KBM-7 (cell line): Measurements from ENCODE around the gene CRYAB.
A peak's percentile ranks its signal among the peaks of the same experiment; 100 is the strongest.
"Not testable (repeated sequence)": the region's sequence is repeated elsewhere in the genome, so short reads cannot be mapped to it uniquely, and the experiment has no call there.

Experiments used
- DNase-seq: peaks from one replicate; pipeline ENCODE4 v3.0.0-alpha.2; 2015
- in situ Hi-C: fragments of 300-500 bp; cut with MboI; formaldehyde crosslinking; loops from 2 replicates; pipeline ENCODE4 v1.14.3; 2020; ENCODE audit warnings: low sequenced_read_pairs, low pct_unique_long_range_greater_than_20kb, mixed read lengths

The CRYAB gene

DNA sequence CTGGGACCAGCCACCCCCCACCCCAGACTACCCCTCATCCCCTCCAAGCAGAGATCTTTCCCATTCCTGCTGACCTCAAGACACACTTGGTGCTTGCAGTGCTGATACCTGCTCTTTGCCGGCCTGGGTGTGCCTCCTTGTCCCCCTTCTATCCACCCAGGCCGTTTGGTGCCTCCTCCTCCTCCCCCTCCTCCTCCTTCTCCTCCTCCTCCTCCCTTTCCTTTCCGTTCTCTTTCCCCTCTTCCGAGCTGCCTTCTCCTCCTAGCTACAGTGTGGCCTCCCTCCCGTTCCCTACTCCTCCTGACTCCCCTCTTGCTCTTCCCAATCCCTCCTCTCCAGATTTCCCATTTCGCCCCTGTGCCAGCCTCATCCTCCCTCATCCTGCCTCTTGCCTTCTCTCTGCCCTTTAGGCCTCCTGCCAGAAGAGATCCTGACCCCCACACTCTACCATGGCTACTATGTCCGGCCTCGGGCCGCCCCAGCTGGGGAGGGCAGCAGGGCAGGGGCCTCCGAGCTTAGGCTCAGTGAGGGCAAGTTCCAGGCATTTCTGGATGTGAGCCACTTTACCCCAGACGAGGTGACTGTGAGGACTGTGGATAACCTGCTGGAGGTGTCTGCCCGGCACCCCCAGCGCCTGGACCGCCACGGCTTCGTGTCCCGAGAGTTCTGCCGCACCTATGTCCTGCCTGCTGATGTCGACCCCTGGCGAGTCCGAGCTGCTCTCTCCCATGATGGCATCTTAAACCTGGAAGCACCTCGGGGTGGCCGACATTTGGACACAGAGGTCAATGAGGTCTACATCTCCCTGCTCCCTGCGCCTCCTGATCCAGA, 1.7 kb upstream of the CRYAB start:
- in situ Hi-C loops = no loop called here
- no peak for DNase-seq

DNA sequence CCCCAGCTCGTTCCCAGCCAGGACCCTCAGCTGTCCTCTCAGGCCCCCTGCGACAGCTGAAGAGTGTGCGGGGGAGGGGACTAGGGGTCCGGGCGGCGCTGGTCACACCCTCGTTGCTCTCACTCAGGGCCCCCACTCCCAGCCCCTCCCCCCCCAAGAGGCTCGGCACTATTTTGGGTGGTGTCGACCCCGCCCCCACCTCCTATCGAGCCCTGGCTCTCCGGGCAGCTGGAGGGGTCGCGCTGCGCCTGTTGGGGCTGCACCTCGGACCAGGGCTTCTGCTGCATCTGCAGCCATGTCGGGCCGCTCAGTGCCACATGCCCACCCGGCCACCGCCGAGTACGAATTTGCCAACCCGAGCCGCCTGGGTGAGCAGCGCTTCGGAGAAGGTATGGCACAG, 965 bp upstream of the CRYAB start, which contains the start of gene HSPB2:
Gene HSPB2, plus strand, starts transcription at position 200 of the 400 bp plus-strand sequence. Its CDS starts 96 bp downstream, at position 296.
- no peak for DNase-seq
- in situ Hi-C loops = no loop called here

- DNase-seq = no peak
- in situ Hi-C loops = no loop called here
Observed at GRCh38 chr11:111910676-111911562, 651 bp downstream of the CRYAB start.

GRCh38 chr11:111909378-111909777, 2.2 kb downstream of the CRYAB start:
- in situ Hi-C loops = no loop called here
- DNase-seq = no peak

- in situ Hi-C loops = no loop called here
- DNase-seq = no peak
Observed at GRCh38 chr11:111908639-111909305, 2.8 kb downstream of the CRYAB start.

- DNase-seq = no peak
- in situ Hi-C loops = no loop called here
Observed at GRCh38 chr11:111906680-111907079, 4.9 kb downstream of the CRYAB start.

DNA sequence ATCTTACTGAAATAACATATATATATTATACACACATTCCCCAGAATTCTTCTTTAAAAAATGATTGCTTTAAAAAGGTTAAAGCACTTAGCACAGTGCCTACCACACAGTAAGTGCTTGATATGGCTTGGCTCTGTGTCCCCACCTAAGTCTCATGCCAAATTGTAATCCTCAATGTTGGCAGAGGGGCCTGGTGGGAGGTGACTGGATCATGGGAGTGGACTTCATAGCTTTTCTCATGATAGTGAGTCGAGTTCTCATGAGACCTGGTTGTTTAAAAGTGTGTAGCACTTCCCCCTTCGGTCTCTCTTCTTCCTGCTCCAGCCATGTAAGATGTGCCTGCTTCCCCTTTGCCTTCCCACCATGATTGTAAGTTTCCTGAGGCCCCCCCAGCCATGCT, 6.2 kb downstream of the CRYAB start:
- in situ Hi-C loops = no loop called here
- DNase-seq = no peak

DNA sequence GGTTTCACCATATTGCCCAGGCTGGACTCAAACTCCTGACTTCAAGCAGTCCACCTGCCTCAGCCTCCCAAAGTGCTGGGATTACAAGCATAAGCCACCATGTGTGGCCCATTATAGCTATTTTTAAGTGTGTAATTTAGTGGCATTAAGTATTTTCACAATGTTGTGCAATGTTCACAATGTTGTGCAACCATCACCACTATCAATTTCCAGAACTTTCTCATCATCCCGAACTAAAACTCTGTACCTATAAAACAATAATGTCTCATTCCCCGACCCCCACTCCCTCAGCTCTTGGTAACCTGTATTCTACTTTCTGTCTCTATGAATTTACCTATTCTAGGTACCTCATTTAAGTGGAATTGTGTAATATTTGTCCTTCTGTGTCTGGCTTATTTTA, 24.7 kb downstream of the CRYAB start:
- in situ Hi-C loops = no loop called here
- no peak for DNase-seq

DNA sequence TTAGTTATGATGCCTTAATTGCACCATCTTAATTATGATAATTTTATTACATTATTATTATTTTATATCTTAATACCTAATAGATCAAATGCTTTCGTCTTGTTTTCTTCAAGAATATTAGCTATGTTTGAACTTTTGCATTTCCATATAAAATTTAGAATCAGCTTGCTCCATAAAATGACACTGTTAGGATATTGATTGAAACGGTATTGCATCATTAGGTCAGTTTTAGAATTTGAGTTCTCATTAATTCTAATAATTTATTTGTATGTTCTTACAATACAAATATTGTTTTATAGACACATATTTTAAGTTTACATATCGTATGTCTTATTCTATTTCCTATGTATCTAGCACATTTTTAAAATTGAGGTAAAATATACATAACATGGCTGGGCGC, 25.5 kb downstream of the CRYAB start:
- in situ Hi-C loops = no loop called here
- DNase-seq = no peak

- in situ Hi-C loops, DNase-seq: not testable (repeated sequence)
Observed at GRCh38 chr11:111885053-111885452, 26.5 kb downstream of the CRYAB start.

DNA sequence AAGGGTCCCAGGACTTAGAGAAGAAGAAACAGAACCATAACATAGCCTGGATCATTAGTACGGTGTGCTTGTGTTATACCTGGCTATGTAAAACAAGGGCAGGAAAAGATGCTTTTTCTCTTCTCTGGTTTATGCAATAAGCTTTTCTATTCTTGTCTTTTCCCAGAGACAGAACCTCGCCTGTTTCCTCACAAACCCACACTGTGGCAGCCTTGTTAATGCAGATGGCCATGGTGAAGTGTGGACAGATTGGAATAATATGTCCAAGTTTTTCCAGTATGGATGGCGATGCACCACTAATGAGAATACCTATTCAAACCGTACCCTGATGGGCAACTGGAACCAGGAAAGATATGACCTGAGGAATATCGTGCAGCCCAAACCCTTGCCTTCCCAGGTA, 29.4 kb downstream of the CRYAB start:
- no peak for DNase-seq
- in situ Hi-C loops = no loop called here

- no peak for DNase-seq
Observed at GRCh38 chr11:111879637-111879960, 32.0 kb downstream of the CRYAB start.

GRCh38 chr11:111878849-111879636, 32.5 kb downstream of the CRYAB start, which contains the start of the genes CFAP68 and FDXACB1:
Gene CFAP68 (plus strand): TSS chr11:111879541. CDS start chr11:111879561, 20 bp downstream.
Gene FDXACB1 (minus strand): TSS chr11:111879165. CDS start chr11:111879132, 33 bp downstream.
- DNase-seq = peak; percentile 98
- in situ Hi-C loops = no loop called here

More at GRCh38 chr11:111879637-111879960, 32.0 kb downstream of the CRYAB start:
- in situ Hi-C loops = no loop called here

DNA sequence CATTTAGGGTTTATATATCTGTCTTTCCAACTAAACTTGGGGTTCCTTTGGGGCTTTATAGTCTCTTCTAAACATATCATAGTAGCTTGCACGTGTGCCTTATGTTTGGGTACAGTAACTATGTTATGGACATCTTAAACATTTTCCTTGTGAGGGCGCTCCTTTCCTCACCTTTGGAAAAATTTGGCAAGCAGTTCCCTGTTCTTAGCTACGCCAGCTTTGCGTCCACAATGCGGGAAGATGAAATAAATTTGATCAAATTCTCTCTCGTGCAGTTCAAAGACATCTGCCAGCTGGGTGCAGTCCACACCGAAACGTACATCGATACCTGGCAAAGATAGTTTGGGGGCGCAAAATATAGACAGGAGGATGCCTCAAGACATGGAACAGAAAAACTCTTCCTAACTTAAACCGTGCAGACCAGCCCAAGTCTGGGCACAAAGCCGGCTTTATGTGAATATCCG, 33.2 kb downstream of the CRYAB start:
- no peak for DNase-seq
- in situ Hi-C loops = no loop called here

DNA sequence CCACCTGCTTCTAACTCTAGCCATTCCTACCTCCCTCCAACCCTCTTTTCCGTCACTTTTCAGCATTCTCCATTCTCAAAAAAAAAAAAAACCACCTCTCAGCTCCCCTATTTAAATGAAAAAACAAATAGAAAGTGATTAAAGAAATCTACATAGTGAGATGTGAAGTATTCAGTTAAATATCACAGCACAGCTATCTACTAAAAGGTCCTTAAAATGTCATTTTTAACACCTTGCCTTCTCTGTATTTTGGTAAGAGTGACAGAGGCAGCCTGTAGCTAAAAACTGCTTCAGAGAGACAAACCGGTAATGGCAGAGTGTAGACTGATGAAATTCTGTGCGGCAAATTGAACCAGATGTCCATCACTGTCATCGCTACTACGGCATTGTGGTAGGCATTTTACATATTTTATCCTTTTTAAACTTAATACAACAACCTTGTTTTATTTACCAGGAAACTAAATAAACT, 39.8 kb downstream of the CRYAB start:
- in situ Hi-C loops = no loop called here

GRCh38 chr11:111870886-111871692, 40.5 kb downstream of the CRYAB start, which contains the start of gene ALG9:
Gene ALG9 (minus strand): TSS chr11:111871581. CDS start chr11:111871482, 99 bp downstream.
- peak; percentile 84 for DNase-seq
- in situ Hi-C loops = no loop called here

More for the DNA sequence above, 39.8 kb downstream of the CRYAB start:
- DNase-seq = no peak

- in situ Hi-C loops = no loop called here
- no peak for DNase-seq
Observed at GRCh38 chr11:111870522-111870885, 41.1 kb downstream of the CRYAB start.

GRCh38 chr11:111870113-111870512, 41.5 kb downstream of the CRYAB start:
- DNase-seq = no peak
- in situ Hi-C loops = no loop called here
